ENCODE measurements around the gene PDHA1.

Gene PDHA1

DNA sequence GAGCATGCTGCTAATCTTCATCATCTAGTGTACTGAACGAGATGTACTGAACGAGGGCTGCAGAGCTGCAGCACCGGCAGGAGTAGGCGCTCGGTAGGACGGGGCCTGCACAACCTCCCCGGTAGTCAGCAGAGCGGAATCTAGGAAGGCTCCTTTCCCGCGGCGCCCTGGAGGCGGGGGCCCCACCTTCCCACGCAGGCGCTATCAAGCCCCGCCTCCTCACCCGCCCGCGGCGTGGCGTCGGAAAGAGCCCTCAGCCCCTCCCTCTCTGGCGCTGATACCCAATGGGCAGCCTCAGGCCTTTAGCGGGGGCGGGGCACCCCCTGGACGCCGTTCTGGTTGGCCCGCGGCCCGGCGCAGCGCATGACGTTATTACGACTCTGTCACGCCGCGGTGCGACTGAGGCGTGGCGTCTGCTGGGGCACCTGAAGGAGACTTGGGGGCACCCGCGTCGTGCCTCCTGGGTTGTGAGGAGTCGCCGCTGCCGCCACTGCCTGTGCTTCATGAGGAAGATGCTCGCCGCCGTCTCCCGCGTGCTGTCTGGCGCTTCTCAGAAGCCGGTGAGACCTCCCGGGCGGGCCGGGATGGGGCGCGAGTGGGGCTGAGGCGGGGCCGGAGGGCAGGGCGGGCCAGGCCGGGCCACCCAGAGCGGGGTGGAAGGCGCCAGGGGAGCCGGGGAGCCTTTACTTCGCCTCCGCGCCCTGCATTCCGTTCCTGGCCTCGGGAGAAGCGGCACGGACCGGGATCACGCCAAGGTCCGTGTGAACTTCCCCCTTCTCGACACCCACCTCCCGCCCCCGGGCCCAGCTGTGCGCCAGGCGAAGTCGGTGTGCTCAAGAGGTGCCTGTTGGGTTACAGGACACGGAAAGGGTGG lies at the start of gene PDHA1 (continued):
- TF ChIP-seq ZNF311 (tag by site-specific recombination; IDR thresholded peaks at IDR 0.05; ENCODE audit: borderline replicate concordance) = no peak
- no peak for TF ChIP-seq ZNF214 (tag by site-specific recombination; IDR thresholded peaks at IDR 0.05; ENCODE audit: borderline replicate concordance)
- TF ChIP-seq, protein P1, sequence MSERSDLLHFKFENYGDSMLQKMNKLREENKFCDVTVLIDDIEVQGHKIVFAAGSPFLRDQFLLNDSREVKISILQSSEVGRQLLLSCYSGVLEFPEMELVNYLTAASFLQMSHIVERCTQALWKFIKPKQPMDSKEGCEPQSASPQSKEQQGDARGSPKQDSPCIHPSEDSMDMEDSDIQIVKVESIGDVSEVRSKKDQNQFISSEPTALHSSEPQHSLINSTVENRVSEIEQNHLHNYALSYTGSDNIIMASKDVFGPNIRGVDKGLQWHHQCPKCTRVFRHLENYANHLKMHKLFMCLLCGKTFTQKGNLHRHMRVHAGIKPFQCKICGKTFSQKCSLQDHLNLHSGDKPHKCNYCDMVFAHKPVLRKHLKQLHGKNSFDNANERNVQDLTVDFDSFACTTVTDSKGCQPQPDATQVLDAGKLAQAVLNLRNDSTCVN (tag by site-specific recombination; optimal IDR thresholded peaks at IDR 0.05) = peak; percentile 75
- no peak for TF ChIP-seq MYNN (tag by site-specific recombination; IDR thresholded peaks at IDR 0.05; ENCODE audit: borderline replicate concordance)
- no peak for TF ChIP-seq ZNF324 (tag by site-specific recombination; IDR thresholded peaks at IDR 0.05)
- no peak for TF ChIP-seq ZNF664 (tag by site-specific recombination; IDR thresholded peaks at IDR 0.05)
- TF ChIP-seq ZNF571 (tag by site-specific recombination; IDR thresholded peaks at IDR 0.05) = no peak
- no peak for TF ChIP-seq ZNF416 (tag by site-specific recombination; IDR thresholded peaks at IDR 0.05)
- TF ChIP-seq ZNF76 (tag by site-specific recombination; IDR thresholded peaks at IDR 0.05; ENCODE audit: borderline replicate concordance, low read depth) = no peak
- no peak for TF ChIP-seq ZBTB7A (tag by site-specific recombination; IDR thresholded peaks at IDR 0.05; ENCODE audit: low read depth)
- no peak for TF ChIP-seq ZNF292 (tag by site-specific recombination; IDR thresholded peaks at IDR 0.05; ENCODE audit: borderline replicate concordance, low read depth)
- no peak for TF ChIP-seq ZNF560 (tag by site-specific recombination; IDR thresholded peaks at IDR 0.05; ENCODE audit: borderline replicate concordance)
- TF ChIP-seq KLF17 (tag by site-specific recombination; IDR thresholded peaks at IDR 0.05) = peak; percentile 53; the same call in 1 of the 2 replicates
- TF ChIP-seq KLF1 (tag by site-specific recombination; IDR thresholded peaks at IDR 0.05) = peak; percentile 59
- no peak for TF ChIP-seq ZNF529 (tag by site-specific recombination; IDR thresholded peaks at IDR 0.05; ENCODE audit: insufficient replicate concordance)
- no peak for TF ChIP-seq ZNF16 (tag by site-specific recombination; IDR thresholded peaks at IDR 0.05; ENCODE audit: low read depth)
- TF ChIP-seq ZNF585B (tag by site-specific recombination; IDR thresholded peaks at IDR 0.05) = no peak
- TF ChIP-seq ZNF621 (tag by site-specific recombination; IDR thresholded peaks at IDR 0.05) = no peak
- peak; percentile 72; the same call in 1 of the 2 replicates for TF ChIP-seq ZBTB20 (tag by site-specific recombination; IDR thresholded peaks at IDR 0.05)
- no peak for TF ChIP-seq ZNF514 (tag by site-specific recombination; IDR thresholded peaks at IDR 0.05)
- peak; percentile 96 for TF ChIP-seq ZFHX2 (tag by site-specific recombination; conservative IDR thresholded peaks at IDR 0.05)
- no peak for TF ChIP-seq ZNF398 (tag by site-specific recombination; IDR thresholded peaks at IDR 0.05)
- TF ChIP-seq ZNF423 (tag by site-specific recombination; IDR thresholded peaks at IDR 0.05) = peak; percentile 67; the same call in 1 of the 2 replicates
- no peak for TF ChIP-seq ZNF114 (tag by site-specific recombination; IDR thresholded peaks at IDR 0.05)
- TF ChIP-seq ZFP41 (tag by site-specific recombination; IDR thresholded peaks at IDR 0.05; ENCODE audit: borderline replicate concordance) = no peak
- no peak for TF ChIP-seq ELK4 (IDR thresholded peaks at IDR 0.05; ENCODE audit: borderline replicate concordance, low read depth, low read length)
- TF ChIP-seq ZNF433 (tag by site-specific recombination; IDR thresholded peaks at IDR 0.05; ENCODE audit: low read depth) = no peak
- TF ChIP-seq ZNF521 (tag by site-specific recombination; IDR thresholded peaks at IDR 0.05) = no peak
- TF ChIP-seq, protein P2, sequence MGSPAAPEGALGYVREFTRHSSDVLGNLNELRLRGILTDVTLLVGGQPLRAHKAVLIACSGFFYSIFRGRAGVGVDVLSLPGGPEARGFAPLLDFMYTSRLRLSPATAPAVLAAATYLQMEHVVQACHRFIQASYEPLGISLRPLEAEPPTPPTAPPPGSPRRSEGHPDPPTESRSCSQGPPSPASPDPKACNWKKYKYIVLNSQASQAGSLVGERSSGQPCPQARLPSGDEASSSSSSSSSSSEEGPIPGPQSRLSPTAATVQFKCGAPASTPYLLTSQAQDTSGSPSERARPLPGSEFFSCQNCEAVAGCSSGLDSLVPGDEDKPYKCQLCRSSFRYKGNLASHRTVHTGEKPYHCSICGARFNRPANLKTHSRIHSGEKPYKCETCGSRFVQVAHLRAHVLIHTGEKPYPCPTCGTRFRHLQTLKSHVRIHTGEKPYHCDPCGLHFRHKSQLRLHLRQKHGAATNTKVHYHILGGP (tag by site-specific recombination; IDR thresholded peaks at IDR 0.05) = no peak
- no peak for TF ChIP-seq ZNF704 (tag by site-specific recombination; IDR thresholded peaks at IDR 0.05)

Data from HEK293 (cell line).